ENCODE data around the gene CCT3.

CCT3 gene

GRCh38 chr1:156376146-156376545, 38.1 kb upstream of the CCT3 start:
- Histone ChIP-seq H3K79me2 (ENCODE audit: low read length) (no peaks in the 10 kb centered on the region), H3K4me3 (ENCODE audit: low read length) (no peak overlapping the region), H3K36me3 (replicated peaks; ENCODE audit: insufficient read depth, low read length) (no peaks in the 10 kb centered on the region), H3K27ac (ENCODE audit: low read length) (no peak overlapping the region), H3K9me3 (replicated peaks; ENCODE audit: insufficient read depth, low read length) (no peaks in the 10 kb centered on the region), H3K4me1 (ENCODE audit: low read length) (no peaks in the 10 kb centered on the region), H4K20me1 (ENCODE audit: insufficient read depth, low read length) (no peaks in the 10 kb centered on the region), H3K27me3 (replicated peaks; ENCODE audit: insufficient read depth, low read length) (peaks cover 38% of the 10 kb centered on the region), H3F3A (ENCODE audit: insufficient read depth, low read length) (no peaks in the 10 kb centered on the region), H2AFZ (ENCODE audit: low read length) (no peak overlapping the region), H3K9me2 (replicated peaks; ENCODE audit: insufficient read depth, low read length) (no peaks in the 10 kb centered on the region), H3K9ac (ENCODE audit: low read length) (no peak overlapping the region), H3K4me2 (ENCODE audit: low read depth, low read length) (no peak overlapping the region)
- no peak for DNase-seq
- TF ChIP-seq EZH2phosphoT487 (IDR thresholded peaks at IDR 0.05; ENCODE audit: low read length) (no peak), CTCF (IDR thresholded peaks at IDR 0.05; ENCODE audit: low read length) (no peak), EZH2 (optimal IDR thresholded peaks at IDR 0.05; ENCODE audit: low read depth, low read length) (no peak)

GRCh38 chr1:156373546-156373945, 35.5 kb upstream of the CCT3 start:
- Histone ChIP-seq H3K36me3 (replicated peaks; ENCODE audit: insufficient read depth, low read length) (no peaks in the 10 kb centered on the region), H2AFZ (ENCODE audit: low read length) (no peak overlapping the region), H3K4me3 (ENCODE audit: low read length) (no peak overlapping the region), H3K9me3 (replicated peaks; ENCODE audit: insufficient read depth, low read length) (no peaks in the 10 kb centered on the region), H3K27me3 (replicated peaks; ENCODE audit: insufficient read depth, low read length) (peaks cover 40% of the 10 kb centered on the region), H3K9ac (ENCODE audit: low read length) (no peak overlapping the region), H3K9me2 (replicated peaks; ENCODE audit: insufficient read depth, low read length) (no peaks in the 10 kb centered on the region), H3K79me2 (ENCODE audit: low read length) (no peaks in the 10 kb centered on the region), H3K4me2 (ENCODE audit: low read depth, low read length) (no peak overlapping the region), H3K4me1 (ENCODE audit: low read length) (peaks cover 6% of the 10 kb centered on the region), H3K27ac (ENCODE audit: low read length) (no peak overlapping the region), H4K20me1 (ENCODE audit: insufficient read depth, low read length) (no peaks in the 10 kb centered on the region), H3F3A (ENCODE audit: insufficient read depth, low read length) (0 out of 2 replicates have a peak, but pooled peaks cover 5% of the 10 kb centered on the region)
- TF ChIP-seq EZH2 (optimal IDR thresholded peaks at IDR 0.05; ENCODE audit: low read depth, low read length): no peak
- TF ChIP-seq EZH2phosphoT487 (IDR thresholded peaks at IDR 0.05; ENCODE audit: low read length): no peak
- TF ChIP-seq CTCF (IDR thresholded peaks at IDR 0.05; ENCODE audit: low read length): no peak
- DNase-seq: no peak

- Histone ChIP-seq H2AFZ (ENCODE audit: low read length) (no peak overlapping the region), H3K4me1 (ENCODE audit: low read length) (peaks cover 6% of the 10 kb centered on the region), H3K79me2 (ENCODE audit: low read length) (no peaks in the 10 kb centered on the region), H3K27me3 (replicated peaks; ENCODE audit: insufficient read depth, low read length) (peaks cover 46% of the 10 kb centered on the region), H3K4me3 (ENCODE audit: low read length) (no peak overlapping the region), H3K9me3 (replicated peaks; ENCODE audit: insufficient read depth, low read length) (no peaks in the 10 kb centered on the region), H3K4me2 (ENCODE audit: low read depth, low read length) (no peak overlapping the region), H3K9ac (ENCODE audit: low read length) (no peak overlapping the region), H3K27ac (ENCODE audit: low read length) (no peak overlapping the region), H4K20me1 (ENCODE audit: insufficient read depth, low read length) (no peaks in the 10 kb centered on the region), H3K9me2 (replicated peaks; ENCODE audit: insufficient read depth, low read length) (no peaks in the 10 kb centered on the region), H3K36me3 (replicated peaks; ENCODE audit: insufficient read depth, low read length) (no peaks in the 10 kb centered on the region), H3F3A (ENCODE audit: insufficient read depth, low read length) (0 out of 2 replicates have a peak, but pooled peaks cover 5% of the 10 kb centered on the region)
- TF ChIP-seq EZH2phosphoT487 (IDR thresholded peaks at IDR 0.05; ENCODE audit: low read length): no peak
- no peak for TF ChIP-seq CTCF (IDR thresholded peaks at IDR 0.05; ENCODE audit: low read length)
- TF ChIP-seq EZH2 (optimal IDR thresholded peaks at IDR 0.05; ENCODE audit: low read depth, low read length): no peak
- no peak for DNase-seq
Measured at GRCh38 chr1:156372876-156373275, 34.8 kb upstream of the CCT3 start.

Data from MM.1S (cell line).